GM23248 (cell line): ENCODE data around the gene MC5R.

ENCODE experiments used
- EZH2 ChIP-seq: fragments of 200-600 bp; sonication (generic); IDR thresholded peaks from 2 replicates; pipeline ENCODE4 v1.6.1; 2018; ENCODE audit warnings: antibody characterized with exemption, mild to moderate bottlenecking; ENCODE audit not compliant: insufficient read depth, poor library complexity, severe bottlenecking
- EZH2phosphoT487 ChIP-seq: fragments of 200-600 bp; sonication (generic); IDR thresholded peaks from 2 replicates; pipeline ENCODE4 v1.6.1; 2018; ENCODE audit warnings: antibody characterized with exemption, moderate library complexity, mild to moderate bottlenecking, low read depth; ENCODE audit not compliant: insufficient read depth

DNA sequence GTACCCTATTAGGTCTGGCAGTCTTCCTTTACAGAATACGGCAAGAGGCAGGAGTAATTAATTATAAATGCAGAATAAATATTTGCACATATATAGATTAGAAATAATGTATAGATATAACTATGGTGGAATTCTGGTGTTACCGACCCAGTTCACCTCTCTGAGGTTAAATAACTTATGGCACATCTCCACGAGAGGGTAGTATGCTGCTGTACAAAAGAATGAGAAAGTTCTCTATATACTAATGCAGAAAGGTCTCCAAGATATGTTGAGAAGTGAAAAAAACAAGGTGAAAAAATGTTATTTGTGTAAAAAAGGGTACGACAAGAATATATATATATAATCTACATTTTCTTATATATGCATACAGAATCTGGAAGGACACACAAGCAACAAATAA lies 50.6 kb downstream of the MC5R start:
- no peak for TF ChIP-seq EZH2
- TF ChIP-seq EZH2phosphoT487: no peak
